IMR-90 (cell line): ENCODE results near the gene TMEM176B. TPM values are rescaled to one million over a fixed set of nuclear protein-coding genes. Genes with fewer than 3 reads are reported as not detected.

Source experiments
- polyA plus RNA-seq, 3 experiments: library from polyadenylated mRNA; depleted of rRNA; stranded (reverse); fragments of >200 nt; gene quantifications; 2 replicates each; pipeline ENCODE4 v1.2.3, GENCODE V29; 2012; ENCODE audit warnings: low replicate concordance in 1 of 3
- total RNA-seq: library from RNA; depleted of rRNA; stranded (reverse); fragments of >200 nt; gene quantifications from 2 replicates; pipeline ENCODE4 v1.2.3, GENCODE V29; 2012; rRNA removed

Gene TMEM176B
- total and polyA plus RNA-seq, 2 of the 4 experiments (the other 2 are of a cell fraction): not detected

Other genes with a start within 250 kb of the TMEM176B start
- not detected in 2 replicates for gene GIMAP4, start 233.0 kb downstream of the TMEM176B start, total RNA-seq
- gene GIMAP4, start 233.0 kb downstream of the TMEM176B start, polyA plus RNA-seq (2012; rRNA removed): not detected in 2 replicates
- gene GIMAP6, start 168.0 kb downstream of the TMEM176B start, total RNA-seq: not detected in 2 replicates
- not detected in 2 replicates for gene GIMAP6, start 168.0 kb downstream of the TMEM176B start, polyA plus RNA-seq (2012; rRNA removed)
- gene GIMAP2, start 114.7 kb downstream of the TMEM176B start, total RNA-seq: under 0.01 TPM in 1 of 2 replicates, not detected in the other
- gene GIMAP2, start 114.7 kb downstream of the TMEM176B start, polyA plus RNA-seq (2012; rRNA removed): not detected in 2 replicates
- gene GIMAP1, start 83.8 kb downstream of the TMEM176B start, total RNA-seq: not detected in 2 replicates
- not detected in 2 replicates for gene GIMAP1, start 83.8 kb downstream of the TMEM176B start, polyA plus RNA-seq (2012; rRNA removed)
- gene GIMAP5, start 62.9 kb downstream of the TMEM176B start, total RNA-seq: not detected in 2 replicates
- gene GIMAP5, start 62.9 kb downstream of the TMEM176B start, polyA plus RNA-seq (2012; rRNA removed): not detected in 2 replicates
- gene TMEM176A, start 405 bp upstream of the TMEM176B start, total RNA-seq: not detected in 2 replicates
- not detected in 2 replicates for gene TMEM176A, start 405 bp upstream of the TMEM176B start, polyA plus RNA-seq (2012; rRNA removed)
- not detected in 2 replicates for gene AOC1, start 52.2 kb upstream of the TMEM176B start, total RNA-seq
- not detected in 2 replicates for gene AOC1, start 52.2 kb upstream of the TMEM176B start, polyA plus RNA-seq (2012; rRNA removed)
- 0.56 and 0.90 TPM in 2 replicates for gene KCNH2, start 178.0 kb upstream of the TMEM176B start, total RNA-seq
- 1.6 and 2.1 TPM in 2 replicates for gene KCNH2, start 178.0 kb upstream of the TMEM176B start, polyA plus RNA-seq (2012; rRNA removed)
- 0.28 and 0.72 TPM in 2 replicates for gene NOS3, start 190.7 kb upstream of the TMEM176B start, total RNA-seq
- 2.0 and 2.9 TPM in 2 replicates for gene NOS3, start 190.7 kb upstream of the TMEM176B start, polyA plus RNA-seq (2012; rRNA removed)
- gene ATG9B, start 224.1 kb upstream of the TMEM176B start, total RNA-seq: 0.18 TPM in 1 of 2 replicates, not detected in the other
- gene ATG9B, start 224.1 kb upstream of the TMEM176B start, polyA plus RNA-seq (2012; rRNA removed): 0.91 and 1.1 TPM in 2 replicates
- gene ABCB8, start 228.1 kb upstream of the TMEM176B start, total RNA-seq: 14.7 and 16.3 TPM in 2 replicates
- gene ABCB8, start 228.1 kb upstream of the TMEM176B start, polyA plus RNA-seq (2012; rRNA removed): 26.8 and 27.5 TPM in 2 replicates
- gene ASIC3, start 248.2 kb upstream of the TMEM176B start, total RNA-seq: not detected in 2 replicates
- 0.70 and 0.74 TPM in 2 replicates for gene ASIC3, start 248.2 kb upstream of the TMEM176B start, polyA plus RNA-seq (2012; rRNA removed)